ENCODE results near the gene PHF21A.

PHF21A gene

GRCh38 chr11:45897556-45897955 is 223.7 kb downstream of the PHF21A start:
- H3K4me2 ChIP-seq (ENCODE audit: low read length): no peak overlapping the region
- no peak overlapping the region for H3K9ac ChIP-seq (ENCODE audit: low read length)
- no peaks in the 10 kb centered on the region for H3K4me1 ChIP-seq (ENCODE audit: low read length)
- no peak overlapping the region for H3K27ac ChIP-seq (ENCODE audit: low read length)
- H4K20me1 ChIP-seq (ENCODE audit: insufficient read depth, low read length): no peaks in the 10 kb centered on the region
- no peak for TF ChIP-seq CTCF (IDR thresholded peaks at IDR 0.05; ENCODE audit: low read depth, low read length)
- no peak for TF ChIP-seq EZH2phosphoT487 (IDR thresholded peaks at IDR 0.05; ENCODE audit: low read depth)
- no peaks in the 10 kb centered on the region for H3K36me3 ChIP-seq (replicated peaks; ENCODE audit: low read depth, low read length)
- H2AFZ ChIP-seq (ENCODE audit: low read depth, low read length): no peak overlapping the region
- no peaks in the 10 kb centered on the region for H3K9me3 ChIP-seq (ENCODE audit: insufficient read depth, low read length)
- H3K79me2 ChIP-seq (ENCODE audit: low read length): no peaks in the 10 kb centered on the region
- no peaks in the 10 kb centered on the region for H3K27me3 ChIP-seq (ENCODE audit: low read depth, low read length)
- no peak overlapping the region for H3K4me3 ChIP-seq (ENCODE audit: low read length)

GRCh38 chr11:45896422-45896984 is 224.8 kb downstream of the PHF21A start:
- Histone ChIP-seq H3K36me3 (replicated peaks; ENCODE audit: low read depth, low read length) (no peaks in the 10 kb centered on the region), H2AFZ (ENCODE audit: low read depth, low read length) (no peak overlapping the region), H3K4me1 (ENCODE audit: low read length) (no peaks in the 10 kb centered on the region), H4K20me1 (ENCODE audit: insufficient read depth, low read length) (no peaks in the 10 kb centered on the region), H3K27ac (ENCODE audit: low read length) (no peak overlapping the region), H3K4me3 (ENCODE audit: low read length) (no peak overlapping the region), H3K4me2 (ENCODE audit: low read length) (no peak overlapping the region), H3K9me3 (ENCODE audit: insufficient read depth, low read length) (no peaks in the 10 kb centered on the region), H3K27me3 (ENCODE audit: low read depth, low read length) (no peaks in the 10 kb centered on the region), H3K79me2 (ENCODE audit: low read length) (no peaks in the 10 kb centered on the region), H3K9ac (ENCODE audit: low read length) (no peak overlapping the region)
- no peak for TF ChIP-seq CTCF (IDR thresholded peaks at IDR 0.05; ENCODE audit: low read depth, low read length)
- TF ChIP-seq EZH2phosphoT487 (IDR thresholded peaks at IDR 0.05; ENCODE audit: low read depth): no peak

- Histone ChIP-seq H3K27ac (ENCODE audit: low read length) (no peak overlapping the region), H3K27me3 (ENCODE audit: low read depth, low read length) (no peaks in the 10 kb centered on the region), H2AFZ (ENCODE audit: low read depth, low read length) (no peak overlapping the region), H3K4me1 (ENCODE audit: low read length) (no peaks in the 10 kb centered on the region), H3K9ac (ENCODE audit: low read length) (no peak overlapping the region), H3K4me2 (ENCODE audit: low read length) (no peak overlapping the region), H3K4me3 (ENCODE audit: low read length) (no peak overlapping the region), H3K79me2 (ENCODE audit: low read length) (no peaks in the 10 kb centered on the region), H3K36me3 (replicated peaks; ENCODE audit: low read depth, low read length) (no peaks in the 10 kb centered on the region), H3K9me3 (ENCODE audit: insufficient read depth, low read length) (no peaks in the 10 kb centered on the region), H4K20me1 (ENCODE audit: insufficient read depth, low read length) (no peaks in the 10 kb centered on the region)
- no peak for TF ChIP-seq EZH2phosphoT487 (IDR thresholded peaks at IDR 0.05; ENCODE audit: low read depth)
- no peak for TF ChIP-seq CTCF (IDR thresholded peaks at IDR 0.05; ENCODE audit: low read depth, low read length)
Observed at GRCh38 chr11:45895553-45896259, 225.5 kb downstream of the PHF21A start.

- Histone ChIP-seq H3K27ac (ENCODE audit: low read length) (no peak overlapping the region), H3K9ac (ENCODE audit: low read length) (no peak overlapping the region), H2AFZ (ENCODE audit: low read depth, low read length) (no peak overlapping the region), H4K20me1 (ENCODE audit: insufficient read depth, low read length) (no peaks in the 10 kb centered on the region), H3K36me3 (replicated peaks; ENCODE audit: low read depth, low read length) (no peaks in the 10 kb centered on the region), H3K9me3 (ENCODE audit: insufficient read depth, low read length) (no peaks in the 10 kb centered on the region), H3K4me2 (ENCODE audit: low read length) (no peak overlapping the region), H3K4me3 (ENCODE audit: low read length) (no peak overlapping the region), H3K4me1 (ENCODE audit: low read length) (no peaks in the 10 kb centered on the region), H3K79me2 (ENCODE audit: low read length) (no peaks in the 10 kb centered on the region), H3K27me3 (ENCODE audit: low read depth, low read length) (no peaks in the 10 kb centered on the region)
- TF ChIP-seq CTCF (IDR thresholded peaks at IDR 0.05; ENCODE audit: low read depth, low read length): no peak
- TF ChIP-seq EZH2phosphoT487 (IDR thresholded peaks at IDR 0.05; ENCODE audit: low read depth): no peak
Observed at GRCh38 chr11:45894555-45895247, 226.6 kb downstream of the PHF21A start.

All from OCI-LY3 (cell line).